GM23338 (cell line): Measurements from ENCODE around the gene WDR75. TPM values are rescaled to one million over a fixed set of nuclear protein-coding genes. Genes with fewer than 3 reads are reported as not detected.

Source experiments
- ATAC-seq: fragments of 200-7000 bp; cut with Tn5 transposase; 3 replicates; pipeline ENCODE4 v1.9.1; 2020
- DNase-seq: peaks from one replicate; pipeline ENCODE4 v3.0.0-alpha.2; 2015; ENCODE audit warnings: low spot score
- H2AFZ ChIP-seq: fragments of 200-600 bp; sonication (generic); 2 replicates; pipeline ENCODE4 v1.8.0; 2016; ENCODE audit warnings: antibody characterized with exemption, mild to moderate bottlenecking, moderate library complexity
- H3F3A ChIP-seq: fragments of 200-600 bp; sonication (generic); replicated peaks from 2 replicates; pipeline ENCODE4 v1.8.0; 2017; ENCODE audit warnings: antibody characterized with exemption, mixed run types, low read depth
- H3K27ac ChIP-seq: fragments of 200-600 bp; sonication (generic); 2 replicates; pipeline ENCODE4 v1.6.1; 2016; ENCODE audit warnings: low read depth
- H3K27me3 ChIP-seq: fragments of 200-600 bp; sonication (generic); 2 replicates; pipeline ENCODE4 v1.8.0; 2016; ENCODE audit warnings: mild to moderate bottlenecking, mixed run types, moderate library complexity; ENCODE audit not compliant: insufficient read depth
- H3K36me3 ChIP-seq: fragments of 200-600 bp; sonication (generic); 2 replicates; pipeline ENCODE4 v1.8.0; 2016; ENCODE audit warnings: mild to moderate bottlenecking; ENCODE audit not compliant: insufficient read depth
- H3K4me1 ChIP-seq: fragments of 200-600 bp; sonication (generic); 2 replicates; pipeline ENCODE4 v1.8.0; 2016; ENCODE audit warnings: mild to moderate bottlenecking, moderate library complexity; ENCODE audit not compliant: insufficient read depth
- H3K4me2 ChIP-seq: fragments of 200-600 bp; sonication (generic); 2 replicates; pipeline ENCODE4 v1.7.1; 2017; ENCODE audit warnings: mixed run types
- H3K4me3 ChIP-seq: fragments of 200-600 bp; sonication (generic); 2 replicates; pipeline ENCODE4 v1.6.1; 2016; ENCODE audit warnings: mixed run types
- H3K79me2 ChIP-seq: fragments of 200-600 bp; sonication (generic); replicated peaks from 2 replicates; pipeline ENCODE4 v1.8.0; 2017; ENCODE audit warnings: mild to moderate bottlenecking; ENCODE audit not compliant: insufficient read depth
- H3K9me2 ChIP-seq: fragments of 200-600 bp; sonication (generic); 2 replicates; pipeline ENCODE4 v1.8.0; 2017; ENCODE audit not compliant: insufficient read depth
- H4K20me1 ChIP-seq: fragments of 200-600 bp; sonication (generic); replicated peaks from 2 replicates; pipeline ENCODE4 v1.8.0; 2017; ENCODE audit warnings: mild to moderate bottlenecking; ENCODE audit not compliant: insufficient read depth
- H3K27ac Mint-ChIP-seq: 2 replicates; pipeline ENCODE4 v1.8.0; 2020; ENCODE audit warnings: inconsistent platforms, mild to moderate bottlenecking, moderate library complexity, mixed read lengths
- H3K27me3 Mint-ChIP-seq: 3 replicates; pipeline ENCODE4 v1.8.0; 2022; ENCODE audit warnings: low read depth, mild to moderate bottlenecking, moderate library complexity, mixed read lengths, inconsistent platforms; ENCODE audit not compliant: insufficient read depth, poor library complexity
- H3K36me3 Mint-ChIP-seq: 3 replicates; pipeline ENCODE4 v1.8.0; 2021; ENCODE audit warnings: low read depth, mild to moderate bottlenecking, inconsistent platforms, moderate library complexity, mixed read lengths
- H3K4me1 Mint-ChIP-seq: 3 replicates; pipeline ENCODE4 v1.8.0; 2020; ENCODE audit warnings: mild to moderate bottlenecking, inconsistent platforms, mixed read lengths
- H3K4me3 Mint-ChIP-seq: 3 replicates; pipeline ENCODE4 v1.8.0; 2021; ENCODE audit warnings: moderate library complexity, mild to moderate bottlenecking, inconsistent platforms, mixed read lengths
- H3K9me3 Mint-ChIP-seq: 3 replicates; pipeline ENCODE4 v1.8.0; 2020; ENCODE audit warnings: moderate library complexity, mild to moderate bottlenecking, inconsistent platforms, mixed read lengths
- CREB1 ChIP-seq: fragments of 250-450 bp; sonication (Bioruptor Pico); IDR thresholded peaks from 2 replicates; pipeline ENCODE4 v1.5.0; 2020; ENCODE audit warnings: low read depth, mild to moderate bottlenecking, moderate library complexity
- CTCF ChIP-seq, 2 experiments: fragments of 200-600 bp in 1 of 2; sonication (generic) in 1 of 2; conservative IDR thresholded peaks; 2 replicates each; pipeline versions ENCODE4 v1.5.1 to v1.6.1; 2016 to 2017; ENCODE audit warnings: antibody characterized with exemption in 2 of 2, low read depth in 2 of 2, mild to moderate bottlenecking in 2 of 2, moderate library complexity in 1 of 2
- ETS1 ChIP-seq: IDR thresholded peaks from 2 replicates; pipeline ENCODE4 v1.6.1; 2016; ENCODE audit warnings: antibody characterized with exemption
- EZH2 ChIP-seq: fragments of 200-600 bp; sonication (generic); IDR thresholded peaks from one replicate; pipeline ENCODE4 v1.8.0; 2017; ENCODE audit warnings: antibody characterized with exemption, mild to moderate bottlenecking, low read depth; ENCODE audit not compliant: unreplicated experiment
- EZH2phosphoT487 ChIP-seq: fragments of 200-600 bp; sonication (generic); IDR thresholded peaks from one replicate; pipeline ENCODE4 v1.8.1; 2018; ENCODE audit warnings: antibody characterized with exemption; ENCODE audit not compliant: unreplicated experiment
- JUNB ChIP-seq: IDR thresholded peaks from one replicate; pipeline ENCODE4 v1.6.1; 2016; ENCODE audit warnings: antibody characterized with exemption; ENCODE audit not compliant: unreplicated experiment
- POLR2AphosphoS5 ChIP-seq: IDR thresholded peaks from 2 replicates; pipeline ENCODE4 v1.6.1; 2016; ENCODE audit warnings: antibody characterized with exemption, low read depth
- ZNF331 ChIP-seq: fragments of 250-450 bp; sonication (Bioruptor Pico); IDR thresholded peaks from 2 replicates; pipeline ENCODE4 v1.5.0; 2020; ENCODE audit warnings: low read depth, mild to moderate bottlenecking, moderate library complexity
- ZNF462 ChIP-seq: fragments of 250-450 bp; sonication (Bioruptor Pico); IDR thresholded peaks from 2 replicates; pipeline ENCODE4 v1.5.0; 2020; ENCODE audit warnings: mild to moderate bottlenecking, moderate library complexity
- polyA plus RNA-seq: library from polyadenylated mRNA; unstranded; fragments of >200 nt; fragmentation: Nextera tagmentation; extraction: Ambion mirVana; gene quantifications from 2 replicates; pipeline ENCODE4 v1.2.1, GENCODE V29; 2016
- total RNA-seq: library from RNA; depleted of rRNA; stranded (reverse); fragments of >200 nt; shearing (Covaris generic); gene quantifications from 2 replicates; pipeline ENCODE4 v1.2.3, GENCODE V29; 2014

The WDR75 gene
- total and polyA plus RNA-seq, 2 experiments from 2014 or later = 57.2 to 80.9 TPM

- H3K27ac Mint-ChIP-seq = no peak overlapping the region
- Histone ChIP-seq H3K27me3 (no peaks in the 10 kb centered on the region), H3K79me2 (no peaks in the 10 kb centered on the region), H3K4me1 (no peaks in the 10 kb centered on the region), H3K36me3 (peaks cover 87% of the 10 kb centered on the region), H3K4me3 (no peak overlapping the region), H3K4me2 (no peak overlapping the region), H2AFZ (no peak overlapping the region), H3F3A (no peaks in the 10 kb centered on the region), H4K20me1 (peaks cover 3% of the 10 kb centered on the region; the same call in 1 of the 2 replicates), H3K9me2 (no peaks in the 10 kb centered on the region), H3K27ac (no peak overlapping the region)
- H3K4me3 Mint-ChIP-seq = no peak overlapping the region
- no peak for TF ChIP-seq JUNB
- no peak for TF ChIP-seq CTCF (conservative IDR thresholded peaks at IDR 0.05; ENCODE audit: low read depth in 2 of 2)
- TF ChIP-seq EZH2 = no peak
- TF ChIP-seq ZNF462 = no peak
- no peak for TF ChIP-seq ETS1
- no peak for TF ChIP-seq EZH2phosphoT487
- TF ChIP-seq POLR2AphosphoS5 = no peak
- no peak for TF ChIP-seq CREB1 (CRISPR knock-in tag)
- TF ChIP-seq ZNF331 (CRISPR knock-in tag) = no peak
- no peak for DNase-seq
- no peaks in the 10 kb centered on the region for H3K4me1 Mint-ChIP-seq
- no peaks in the 10 kb centered on the region for H3K9me3 Mint-ChIP-seq
- H3K27me3 Mint-ChIP-seq = no peaks in the 10 kb centered on the region
- peaks cover 82% of the 10 kb centered on the region for H3K36me3 Mint-ChIP-seq
- no peak for ATAC-seq
Measured at GRCh38 chr2:189465478-189465877, 24.2 kb downstream of the WDR75 start.
